ENCODE results near the gene CALHM6.

CALHM6 gene

GRCh38 chr6:116461331-116461931 is at the start of gene CALHM6:
Gene CALHM6 (plus strand): TSS chr6:116461375. CDS start chr6:116461930, 555 bp downstream.
- DNase-seq: no peak

- no peak for DNase-seq
These were observed 48.9 kb upstream of the CALHM6 start for GRCh38 chr6:116412270-116412669.

GRCh38 chr6:116413357-116413756 is 47.8 kb upstream of the CALHM6 start:
- no peak for DNase-seq

GRCh38 chr6:116417661-116418060 is 43.5 kb upstream of the CALHM6 start:
- no peak for DNase-seq

- DNase-seq: no peak
These were observed 41.9 kb upstream of the CALHM6 start for GRCh38 chr6:116419069-116419786.

GRCh38 chr6:116420341-116420740 is 40.8 kb upstream of the CALHM6 start:
- no peak for DNase-seq

- DNase-seq: no peak
These were observed 38.9 kb upstream of the CALHM6 start for GRCh38 chr6:116422238-116422637.

GRCh38 chr6:116424001-116424400 is 37.2 kb upstream of the CALHM6 start:
- no peak for DNase-seq

- no peak for DNase-seq
These were observed 34.6 kb upstream of the CALHM6 start for GRCh38 chr6:116426551-116426950.

- no peak for DNase-seq
These were observed 32.1 kb upstream of the CALHM6 start for GRCh38 chr6:116429111-116429510.

GRCh38 chr6:116430860-116431259 is 30.3 kb upstream of the CALHM6 start:
- DNase-seq: no peak

- DNase-seq: no peak
These were observed 29.1 kb upstream of the CALHM6 start for GRCh38 chr6:116431964-116432595.

- DNase-seq: no peak
These were observed 27.9 kb upstream of the CALHM6 start for GRCh38 chr6:116433206-116433712.

- no peak for DNase-seq
These were observed 27.0 kb upstream of the CALHM6 start for GRCh38 chr6:116434056-116434725.

GRCh38 chr6:116436586-116436985 is 24.6 kb upstream of the CALHM6 start:
- DNase-seq: no peak

GRCh38 chr6:116437656-116438055 is 23.5 kb upstream of the CALHM6 start:
- no peak for DNase-seq

- DNase-seq: no peak
These were observed 22.4 kb upstream of the CALHM6 start for GRCh38 chr6:116438590-116439448.

GRCh38 chr6:116439522-116440051 is 21.6 kb upstream of the CALHM6 start:
- no peak for DNase-seq

- DNase-seq: no peak
These were observed 18.1 kb upstream of the CALHM6 start for GRCh38 chr6:116443105-116443504.

GRCh38 chr6:116444092-116444491 is 17.1 kb upstream of the CALHM6 start:
- no peak for DNase-seq

GRCh38 chr6:116444575-116444974 is 16.6 kb upstream of the CALHM6 start:
- no peak for DNase-seq

GRCh38 chr6:116445102-116445501 is 16.1 kb upstream of the CALHM6 start:
- DNase-seq: no peak

Measured in NCI-H1417 treated with DMSO at 0.1 percent for 48 hours (cell line).